Measurements from ENCODE around the gene EVPLL.
A peak's percentile ranks its signal among the peaks of the same experiment; 100 is the strongest.
"Not testable (repeated sequence)": the region's sequence is repeated elsewhere in the genome, so short reads cannot be mapped to it uniquely, and the experiment has no call there.

EVPLL gene

DNA sequence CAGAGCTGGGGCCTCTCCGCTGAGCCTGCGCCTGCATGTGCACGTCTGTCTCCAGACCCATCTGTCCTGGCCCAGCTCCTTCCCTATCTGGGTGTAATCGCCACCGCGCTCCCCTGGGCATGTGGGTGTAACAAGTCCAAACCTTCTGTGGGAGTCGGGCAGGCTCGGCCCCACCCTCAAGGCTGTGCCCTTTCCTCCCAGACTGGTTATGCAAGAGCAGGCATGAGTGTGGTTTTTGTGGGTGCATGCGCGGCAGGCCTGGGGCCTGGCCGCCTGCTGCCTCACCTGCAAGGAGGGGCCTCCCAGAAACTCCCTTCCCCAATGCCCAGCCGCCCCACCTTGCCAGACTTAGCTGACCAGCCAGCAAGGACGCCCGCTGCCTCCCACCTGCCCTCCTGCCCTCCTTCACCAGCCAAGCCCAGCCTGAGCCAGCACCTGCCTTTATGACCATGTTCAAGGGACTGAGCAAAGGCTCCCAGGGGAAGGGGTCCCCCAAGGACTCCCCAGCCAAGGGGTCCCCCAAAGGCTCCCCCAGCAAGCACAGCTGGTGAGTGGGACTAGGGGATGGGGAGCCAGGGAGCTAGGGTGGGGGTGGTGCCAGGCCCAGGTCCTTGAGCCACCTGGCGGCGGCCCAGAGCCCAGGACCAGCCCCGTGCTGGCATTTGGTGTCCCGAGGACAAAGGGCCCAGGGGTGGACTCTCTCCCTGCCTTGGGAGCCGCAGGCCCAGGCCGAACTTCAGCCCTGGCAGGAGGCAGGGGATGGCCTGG, at the start of gene EVPLL:
EVPLL (plus strand) TSS at position 342 of the 768 bp plus-strand sequence. CDS start 3,160 bp downstream, outside the sequence.
- TF ChIP-seq, protein P1, sequence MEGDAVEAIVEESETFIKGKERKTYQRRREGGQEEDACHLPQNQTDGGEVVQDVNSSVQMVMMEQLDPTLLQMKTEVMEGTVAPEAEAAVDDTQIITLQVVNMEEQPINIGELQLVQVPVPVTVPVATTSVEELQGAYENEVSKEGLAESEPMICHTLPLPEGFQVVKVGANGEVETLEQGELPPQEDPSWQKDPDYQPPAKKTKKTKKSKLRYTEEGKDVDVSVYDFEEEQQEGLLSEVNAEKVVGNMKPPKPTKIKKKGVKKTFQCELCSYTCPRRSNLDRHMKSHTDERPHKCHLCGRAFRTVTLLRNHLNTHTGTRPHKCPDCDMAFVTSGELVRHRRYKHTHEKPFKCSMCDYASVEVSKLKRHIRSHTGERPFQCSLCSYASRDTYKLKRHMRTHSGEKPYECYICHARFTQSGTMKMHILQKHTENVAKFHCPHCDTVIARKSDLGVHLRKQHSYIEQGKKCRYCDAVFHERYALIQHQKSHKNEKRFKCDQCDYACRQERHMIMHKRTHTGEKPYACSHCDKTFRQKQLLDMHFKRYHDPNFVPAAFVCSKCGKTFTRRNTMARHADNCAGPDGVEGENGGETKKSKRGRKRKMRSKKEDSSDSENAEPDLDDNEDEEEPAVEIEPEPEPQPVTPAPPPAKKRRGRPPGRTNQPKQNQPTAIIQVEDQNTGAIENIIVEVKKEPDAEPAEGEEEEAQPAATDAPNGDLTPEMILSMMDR (conservative IDR thresholded peaks at IDR 0.05; ENCODE audit: low read depth, low read length): peak; percentile 20
- H3K4me3 ChIP-seq (ENCODE audit: low read length): no peak within 1 kb of the TSS
- no peak for DNase-seq (ENCODE audit: low read depth)

DNA sequence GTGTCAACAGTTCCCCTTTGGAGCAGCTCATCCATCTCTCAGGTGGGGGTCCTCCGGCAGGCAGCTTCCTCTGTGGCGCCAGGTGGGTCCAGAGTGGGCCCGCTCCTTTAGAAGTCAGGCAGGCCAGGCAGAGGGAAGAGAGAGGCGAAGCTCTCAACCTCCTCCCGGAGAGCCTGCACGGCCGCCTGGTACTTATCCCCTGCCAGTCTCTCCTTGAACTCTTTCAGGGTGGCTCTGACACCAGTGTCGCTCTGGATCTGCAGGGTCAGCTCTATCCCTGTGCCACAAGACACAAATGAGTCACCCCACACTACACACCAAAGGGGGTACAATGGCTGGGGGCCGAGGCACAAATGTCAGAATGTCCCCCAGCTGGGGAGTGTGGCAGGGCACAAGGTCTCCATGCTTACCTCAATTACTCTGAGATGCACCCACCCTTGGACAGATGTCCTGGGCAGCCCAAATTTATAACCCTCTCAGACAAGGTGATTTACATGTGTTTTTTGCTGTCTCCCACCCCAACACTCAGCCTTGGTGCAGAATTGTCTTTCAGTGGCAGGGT, 48.9 kb upstream of the EVPLL start:
- TF ChIP-seq, protein P1 (conservative IDR thresholded peaks at IDR 0.05; ENCODE audit: low read depth, low read length): no peak
- no peak for DNase-seq (ENCODE audit: low read depth)
- H3K4me3 ChIP-seq (ENCODE audit: low read length): no peak overlapping the region

DNA sequence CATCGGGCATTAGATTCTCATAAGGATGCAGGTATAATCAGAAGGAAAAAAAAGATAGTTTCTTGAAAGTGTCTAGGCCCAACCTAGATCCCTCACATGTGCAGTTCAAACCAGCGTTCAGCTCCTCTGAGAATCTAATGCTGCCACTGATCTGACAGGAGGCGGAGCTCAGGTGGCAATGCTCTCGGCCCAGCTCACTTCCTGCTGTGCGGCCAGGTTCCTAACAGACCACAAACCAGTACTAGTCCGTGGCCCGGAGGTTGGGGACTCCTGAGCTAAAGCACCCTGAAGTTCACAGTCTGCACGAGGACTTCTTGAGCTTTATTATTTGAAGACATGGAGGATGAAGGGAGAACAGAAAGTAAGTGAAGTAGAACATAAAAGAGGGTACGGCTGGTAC, 45.7 kb upstream of the EVPLL start:
- DNase-seq (ENCODE audit: low read depth): no peak
- TF ChIP-seq, protein P1 (conservative IDR thresholded peaks at IDR 0.05; ENCODE audit: low read depth, low read length): no peak

DNA sequence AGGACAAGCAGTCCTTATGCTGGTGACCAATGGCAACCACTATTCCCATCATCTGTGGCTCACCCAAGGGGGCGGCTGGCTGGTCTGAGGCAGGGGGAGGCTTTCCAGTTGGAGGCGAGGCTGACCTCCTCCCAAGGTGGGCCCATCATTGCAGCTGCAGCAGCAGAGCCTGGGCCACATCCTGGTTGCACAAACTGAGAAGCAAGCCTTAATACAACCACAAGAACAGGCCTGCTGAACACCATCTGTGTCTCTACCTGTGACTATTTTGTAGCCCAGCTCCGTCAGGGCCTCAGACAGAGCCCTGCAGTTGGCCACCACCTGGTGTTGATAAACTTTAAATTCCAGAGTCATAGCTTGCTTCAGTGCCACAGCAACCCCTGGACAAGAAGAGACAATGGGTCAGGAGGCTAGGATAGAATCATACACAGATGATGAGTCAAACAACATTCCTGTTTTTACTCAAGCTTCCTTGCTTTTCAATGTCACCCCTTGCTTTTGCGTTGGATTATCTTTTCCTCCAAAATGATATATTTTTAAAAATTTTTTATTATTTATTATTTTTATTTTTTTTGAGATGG, 44.6 kb upstream of the EVPLL start:
- no peak overlapping the region for H3K4me3 ChIP-seq (ENCODE audit: low read length)
- no peak for DNase-seq (ENCODE audit: low read depth)
- TF ChIP-seq, protein P1 (conservative IDR thresholded peaks at IDR 0.05; ENCODE audit: low read depth, low read length): no peak

More for the DNA sequence above, 45.7 kb upstream of the EVPLL start:
- no peak overlapping the region for H3K4me3 ChIP-seq (ENCODE audit: low read length)

DNA sequence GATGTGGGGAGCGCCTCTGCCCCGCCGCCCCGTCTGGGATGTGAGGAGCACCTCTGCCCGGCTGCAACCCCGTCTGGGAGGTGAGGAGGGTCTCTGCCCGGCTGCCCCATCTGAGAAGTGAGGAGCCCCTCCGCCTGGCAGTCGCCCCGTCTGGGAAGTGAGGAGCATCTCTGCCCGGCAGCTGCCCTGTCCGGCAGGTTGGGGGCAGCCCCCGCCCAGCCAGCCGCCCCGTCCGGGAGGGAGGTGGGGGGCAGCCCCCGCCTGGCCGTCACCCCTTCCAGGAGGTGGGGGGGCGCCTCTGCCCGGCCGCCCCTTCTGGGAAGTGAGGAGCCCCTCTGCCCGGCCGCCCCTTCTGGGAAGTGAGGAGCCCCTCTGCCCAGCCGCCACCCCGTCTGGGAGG, 39.4 kb upstream of the EVPLL start:
- not testable (repeated sequence) for DNase-seq (ENCODE audit: low read depth); H3K4me3 ChIP-seq (ENCODE audit: low read length)

DNA sequence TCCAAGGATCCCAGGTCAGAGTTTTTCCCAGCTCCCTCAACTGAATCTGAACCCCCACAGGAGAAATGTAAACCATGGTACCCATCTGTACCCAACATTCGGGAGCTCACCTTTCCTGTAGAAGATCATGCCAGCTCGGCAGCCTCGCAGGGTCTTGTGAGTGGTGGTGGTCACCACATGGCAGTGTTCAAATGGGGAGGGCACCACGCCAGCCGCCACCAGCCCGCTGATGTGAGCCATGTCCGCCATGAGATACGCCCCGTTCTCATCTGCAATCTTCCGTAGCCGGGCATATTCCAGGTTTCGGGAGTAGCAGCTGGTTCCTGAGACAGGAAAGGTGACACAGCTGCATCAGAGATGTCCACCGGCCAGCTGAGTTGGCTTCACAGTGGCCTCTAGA, 37.6 kb upstream of the EVPLL start:
- no peak for DNase-seq (ENCODE audit: low read depth)
- H3K4me3 ChIP-seq (ENCODE audit: low read length): no peak overlapping the region
- TF ChIP-seq, protein P1 (conservative IDR thresholded peaks at IDR 0.05; ENCODE audit: low read depth, low read length): no peak

DNA sequence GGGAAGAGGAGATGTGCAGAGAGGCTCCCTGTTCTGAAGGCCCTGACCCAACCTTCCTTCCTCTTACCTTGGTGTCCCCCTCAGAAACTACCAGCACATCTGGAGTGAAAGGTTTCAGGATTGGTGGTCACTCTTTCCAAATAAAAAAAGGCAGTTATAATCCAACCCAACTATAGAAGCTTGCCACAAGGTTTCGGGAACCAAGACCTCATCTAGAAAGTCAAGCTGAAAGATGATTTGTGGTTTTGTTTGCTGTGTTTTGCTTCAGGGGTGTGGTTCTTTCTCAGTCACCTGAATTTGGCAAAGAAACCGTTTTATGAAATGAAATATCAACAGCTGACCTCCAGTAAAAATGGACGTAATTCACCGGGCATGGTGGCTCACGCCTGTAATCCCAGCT, 33.6 kb upstream of the EVPLL start:
- H3K4me3 ChIP-seq (ENCODE audit: low read length): no peak overlapping the region
- no peak for DNase-seq (ENCODE audit: low read depth)
- TF ChIP-seq, protein P1 (conservative IDR thresholded peaks at IDR 0.05; ENCODE audit: low read depth, low read length): no peak
